ENCODE measurements around the gene CHRM4.
A peak's percentile ranks its signal among the peaks of the same experiment; 100 is the strongest.
"Not testable (repeated sequence)": the region's sequence is repeated elsewhere in the genome, so short reads cannot be mapped to it uniquely, and the experiment has no call there.

The CHRM4 gene

GRCh38 chr11:46379482-46380293, 11.9 kb downstream of the CHRM4 start:
- peak overlapping the region; percentile 41; the same call in 1 of the 2 replicates for H3K9ac ChIP-seq (ENCODE audit: low read depth, low read length)
- peak overlapping the region; percentile 75; the same call in 1 of the 2 replicates for H3K4me3 ChIP-seq (ENCODE audit: low read length)
- H3K27ac ChIP-seq (ENCODE audit: low read length); H3K9me3 ChIP-seq (ENCODE audit: insufficient read depth, low read depth, low read length); H3K4me1 ChIP-seq (ENCODE audit: insufficient read depth, low read length); H3K27me3 ChIP-seq (ENCODE audit: insufficient read depth, low read length): not testable (repeated sequence)
- H3K36me3 ChIP-seq (ENCODE audit: insufficient read depth, low read depth, low read length): peaks cover 40% of the 10 kb centered on the region

GRCh38 chr11:46378811-46379481, 12.6 kb downstream of the CHRM4 start:
- Histone ChIP-seq H3K9me3 (ENCODE audit: insufficient read depth, low read depth, low read length) (no peaks in the 10 kb centered on the region), H3K4me1 (ENCODE audit: insufficient read depth, low read length) (peaks cover 3% of the 10 kb centered on the region; the same call in 1 of the 2 replicates), H3K27ac (ENCODE audit: low read length) (no peak overlapping the region), H3K36me3 (ENCODE audit: insufficient read depth, low read depth, low read length) (peaks cover 46% of the 10 kb centered on the region), H3K9ac (ENCODE audit: low read depth, low read length) (peak overlapping the region; percentile 41; the same call in 1 of the 2 replicates), H3K4me3 (ENCODE audit: low read length) (peak overlapping the region; percentile 75; the same call in 1 of the 2 replicates), H3K27me3 (ENCODE audit: insufficient read depth, low read length) (no peaks in the 10 kb centered on the region)

GRCh38 chr11:46378296-46378695, 13.3 kb downstream of the CHRM4 start:
- H3K27me3 ChIP-seq (ENCODE audit: insufficient read depth, low read length): no peaks in the 10 kb centered on the region
- H3K36me3 ChIP-seq (ENCODE audit: insufficient read depth, low read depth, low read length): peaks cover 44% of the 10 kb centered on the region
- H3K9ac ChIP-seq (ENCODE audit: low read depth, low read length): no peak overlapping the region
- H3K27ac ChIP-seq (ENCODE audit: low read length): no peak overlapping the region
- H3K9me3 ChIP-seq (ENCODE audit: insufficient read depth, low read depth, low read length): no peaks in the 10 kb centered on the region
- peaks cover 3% of the 10 kb centered on the region; the same call in 1 of the 2 replicates for H3K4me1 ChIP-seq (ENCODE audit: insufficient read depth, low read length)
- no peak overlapping the region for H3K4me3 ChIP-seq (ENCODE audit: low read length)

DNA sequence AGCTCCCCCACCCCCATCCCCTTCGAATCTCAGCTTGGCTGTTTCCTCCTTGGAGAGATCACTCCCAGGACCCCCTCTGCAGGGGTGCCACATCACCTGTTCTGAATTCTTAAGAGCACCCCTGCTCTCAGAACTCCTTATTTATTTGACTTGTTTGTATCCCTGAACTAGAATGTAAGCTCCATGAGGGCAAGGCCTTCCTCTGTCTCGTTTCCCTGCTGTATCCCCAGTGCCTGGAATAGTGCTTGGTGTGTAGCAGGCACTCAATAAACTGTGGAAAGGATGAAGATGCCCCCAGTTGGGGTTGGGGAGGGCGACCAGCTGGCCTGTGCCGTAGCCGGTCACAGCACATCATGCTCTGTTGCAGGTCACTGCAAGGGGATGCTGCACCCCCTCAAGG, 13.7 kb downstream of the CHRM4 start:
- peaks cover 43% of the 10 kb centered on the region for H3K36me3 ChIP-seq (ENCODE audit: insufficient read depth, low read depth, low read length)
- H3K9me3 ChIP-seq (ENCODE audit: insufficient read depth, low read depth, low read length): no peaks in the 10 kb centered on the region
- no peak overlapping the region for H3K9ac ChIP-seq (ENCODE audit: low read depth, low read length)
- no peak overlapping the region for H3K4me3 ChIP-seq (ENCODE audit: low read length)
- no peaks in the 10 kb centered on the region for H3K27me3 ChIP-seq (ENCODE audit: insufficient read depth, low read length)
- H3K4me1 ChIP-seq (ENCODE audit: insufficient read depth, low read length): peaks cover under 1% of the 10 kb centered on the region; the same call in 1 of the 2 replicates
- H3K27ac ChIP-seq (ENCODE audit: low read length): no peak overlapping the region

DNA sequence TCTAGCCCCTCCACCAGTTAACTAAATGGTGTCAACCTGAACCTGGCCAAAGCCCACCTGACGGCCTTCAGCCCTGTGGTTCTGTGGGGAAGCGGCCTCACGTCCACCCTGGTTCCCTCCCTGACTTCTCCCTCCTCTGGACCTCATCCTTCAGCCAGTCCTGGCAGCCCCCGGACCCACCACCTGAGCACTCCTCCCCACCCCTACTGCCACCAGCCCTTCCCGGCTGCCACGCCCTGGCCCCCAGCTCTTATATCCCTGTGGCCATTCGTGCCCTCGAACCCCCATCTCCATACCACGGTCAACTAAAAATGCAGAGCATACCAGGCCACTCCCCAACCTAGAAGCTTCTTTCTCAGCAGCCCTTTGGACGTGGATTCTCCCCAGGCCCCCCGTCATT, 14.3 kb downstream of the CHRM4 start:
- no peaks in the 10 kb centered on the region for H3K9me3 ChIP-seq (ENCODE audit: insufficient read depth, low read depth, low read length)
- peaks cover 46% of the 10 kb centered on the region for H3K36me3 ChIP-seq (ENCODE audit: insufficient read depth, low read depth, low read length)
- H3K27ac ChIP-seq (ENCODE audit: low read length): no peak overlapping the region
- no peaks in the 10 kb centered on the region for H3K4me1 ChIP-seq (ENCODE audit: insufficient read depth, low read length)
- H3K27me3 ChIP-seq (ENCODE audit: insufficient read depth, low read length): no peaks in the 10 kb centered on the region
- no peak overlapping the region for H3K4me3 ChIP-seq (ENCODE audit: low read length)
- no peak overlapping the region for H3K9ac ChIP-seq (ENCODE audit: low read depth, low read length)

DNA sequence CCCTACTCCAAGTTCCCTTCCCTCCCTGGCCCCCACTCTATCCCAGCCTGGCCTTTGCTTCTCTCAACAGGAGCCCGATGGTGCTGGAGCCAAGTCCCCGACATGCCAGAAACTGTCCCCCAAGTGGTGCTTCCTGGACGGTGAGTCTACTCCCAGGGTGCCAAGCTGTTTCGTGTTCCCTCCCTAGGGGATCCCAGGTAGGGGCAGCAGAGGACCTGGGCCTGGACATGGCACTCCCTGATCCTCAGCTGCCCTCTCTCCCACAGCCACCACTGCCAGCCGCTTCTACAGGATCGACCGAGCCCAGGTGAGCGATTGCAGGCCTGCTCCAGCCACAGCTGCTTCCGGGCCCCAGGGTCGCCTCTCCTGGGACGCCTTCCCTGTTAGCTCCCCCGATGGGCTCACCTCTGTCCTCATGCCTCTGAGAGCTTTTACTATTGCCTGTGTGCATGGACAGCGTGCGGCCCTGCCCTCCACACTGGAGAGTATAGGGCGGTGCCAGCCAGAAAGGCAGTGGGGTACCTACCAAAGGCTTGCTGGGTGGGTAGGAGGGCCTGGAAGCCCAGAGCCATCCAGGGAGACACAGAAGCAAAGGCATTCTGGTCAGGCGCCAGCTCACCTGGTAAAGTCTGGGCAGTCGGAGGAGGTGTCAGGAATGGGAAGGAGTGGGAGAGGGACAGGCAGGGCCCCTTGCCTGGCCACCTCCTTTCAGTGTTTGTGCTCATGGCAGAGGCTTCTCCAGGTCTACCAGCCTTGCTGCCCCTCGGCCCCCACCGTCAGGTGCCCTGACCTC, 15.1 kb downstream of the CHRM4 start:
- H3K36me3 ChIP-seq (ENCODE audit: insufficient read depth, low read depth, low read length): peaks cover 54% of the 10 kb centered on the region
- no peaks in the 10 kb centered on the region for H3K27me3 ChIP-seq (ENCODE audit: insufficient read depth, low read length)
- no peaks in the 10 kb centered on the region for H3K4me1 ChIP-seq (ENCODE audit: insufficient read depth, low read length)
- H3K9ac ChIP-seq (ENCODE audit: low read depth, low read length): no peak overlapping the region
- H3K27ac ChIP-seq (ENCODE audit: low read length): no peak overlapping the region
- H3K9me3 ChIP-seq (ENCODE audit: insufficient read depth, low read depth, low read length): no peaks in the 10 kb centered on the region
- no peak overlapping the region for H3K4me3 ChIP-seq (ENCODE audit: low read length)

- Histone ChIP-seq H3K9me3 (ENCODE audit: insufficient read depth, low read depth, low read length) (no peaks in the 10 kb centered on the region), H3K4me1 (ENCODE audit: insufficient read depth, low read length) (no peaks in the 10 kb centered on the region), H3K9ac (ENCODE audit: low read depth, low read length) (no peak overlapping the region), H3K4me3 (ENCODE audit: low read length) (no peak overlapping the region), H3K27me3 (ENCODE audit: insufficient read depth, low read length) (no peaks in the 10 kb centered on the region), H3K36me3 (ENCODE audit: insufficient read depth, low read depth, low read length) (peaks cover 55% of the 10 kb centered on the region), H3K27ac (ENCODE audit: low read length) (no peak overlapping the region)
These were observed 16.0 kb downstream of the CHRM4 start for GRCh38 chr11:46375392-46376101.

GRCh38 chr11:46374815-46375214, 16.8 kb downstream of the CHRM4 start:
- Histone ChIP-seq H3K9ac (ENCODE audit: low read depth, low read length) (no peak overlapping the region), H3K27ac (ENCODE audit: low read length) (no peak overlapping the region), H3K36me3 (ENCODE audit: insufficient read depth, low read depth, low read length) (peaks cover 61% of the 10 kb centered on the region), H3K27me3 (ENCODE audit: insufficient read depth, low read length) (no peaks in the 10 kb centered on the region), H3K9me3 (ENCODE audit: insufficient read depth, low read depth, low read length) (no peaks in the 10 kb centered on the region), H3K4me3 (ENCODE audit: low read length) (no peak overlapping the region), H3K4me1 (ENCODE audit: insufficient read depth, low read length) (no peaks in the 10 kb centered on the region)

DNA sequence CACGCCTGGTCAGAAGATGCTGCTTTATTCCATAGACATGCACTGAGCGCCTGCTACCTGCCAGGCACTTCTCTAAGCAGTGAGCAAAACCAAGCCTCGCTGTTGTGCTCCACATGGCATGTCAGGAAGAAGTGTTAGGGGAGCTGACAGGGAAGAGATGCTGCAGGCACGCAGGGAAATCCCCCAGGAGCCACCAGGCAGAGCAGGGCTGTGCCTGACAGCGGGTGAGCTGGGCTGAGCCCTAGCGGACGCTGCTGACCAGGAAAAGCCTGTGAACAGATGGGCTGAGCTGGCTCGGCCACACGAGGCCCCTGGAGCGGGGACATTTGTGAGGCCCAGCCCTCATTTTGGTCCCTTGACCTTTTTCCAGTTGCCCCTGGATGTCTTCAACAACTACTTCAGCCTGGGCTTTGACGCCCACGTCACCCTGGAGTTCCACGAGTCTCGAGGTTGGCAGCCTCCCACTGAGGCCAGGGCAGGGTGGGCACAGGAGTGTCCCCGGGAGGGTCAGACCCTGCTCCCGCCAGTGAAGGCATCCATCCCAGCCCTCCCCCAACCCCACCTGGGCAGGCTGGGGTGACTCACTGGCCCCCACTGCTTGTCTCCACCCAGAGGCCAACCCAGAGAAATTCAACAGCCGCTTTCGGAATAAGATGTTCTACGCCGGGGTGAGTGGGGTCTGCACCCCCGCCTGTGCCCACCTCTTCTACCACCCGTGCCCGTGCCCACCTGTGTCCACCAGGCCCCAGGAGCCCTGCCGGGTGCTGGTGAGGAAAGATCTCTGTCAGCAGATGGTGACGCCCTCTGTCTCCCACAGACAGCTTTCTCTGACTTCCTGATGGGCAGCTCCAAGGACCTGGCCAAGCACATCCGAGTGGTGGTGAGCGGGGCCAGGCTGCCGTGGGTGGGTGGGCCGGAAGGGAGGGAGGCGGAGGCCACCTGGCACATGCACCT, 17.5 kb downstream of the CHRM4 start:
- Histone ChIP-seq H3K4me1 (ENCODE audit: insufficient read depth, low read length) (no peaks in the 10 kb centered on the region), H3K9me3 (ENCODE audit: insufficient read depth, low read depth, low read length) (no peaks in the 10 kb centered on the region), H3K27me3 (ENCODE audit: insufficient read depth, low read length) (no peaks in the 10 kb centered on the region), H3K36me3 (ENCODE audit: insufficient read depth, low read depth, low read length) (peaks cover 64% of the 10 kb centered on the region), H3K9ac (ENCODE audit: low read depth, low read length) (no peak overlapping the region), H3K4me3 (ENCODE audit: low read length) (no peak overlapping the region), H3K27ac (ENCODE audit: low read length) (no peak overlapping the region)

GRCh38 chr11:46372501-46372900, 19.1 kb downstream of the CHRM4 start:
- H3K4me3 ChIP-seq (ENCODE audit: low read length); H3K27ac ChIP-seq (ENCODE audit: low read length); H3K9me3 ChIP-seq (ENCODE audit: insufficient read depth, low read depth, low read length); H3K4me1 ChIP-seq (ENCODE audit: insufficient read depth, low read length); H3K27me3 ChIP-seq (ENCODE audit: insufficient read depth, low read length); H3K9ac ChIP-seq (ENCODE audit: low read depth, low read length): not testable (repeated sequence)
- peaks cover 66% of the 10 kb centered on the region for H3K36me3 ChIP-seq (ENCODE audit: insufficient read depth, low read depth, low read length)
